Keratinocyte (primary cell): Measurements from ENCODE around the gene INO80D.

ENCODE experiments used
- CTCF ChIP-seq, 3 experiments: IDR thresholded peaks in 1 of 3; conservative IDR thresholded peaks in 1 of 3; optimal IDR thresholded peaks in 1 of 3; 2 replicates in 2 of 3; 3 replicates in 1 of 3; pipeline versions ENCODE3 to v1.5.1; 2011; ENCODE audit warnings: low read length in 3 of 3, mild to moderate bottlenecking in 3 of 3, moderate library complexity in 2 of 3, control low read depth in 1 of 3, inconsistent platforms in 1 of 3; ENCODE audit not compliant: insufficient read depth in 2 of 3; ENCODE audit errors: extremely low read depth in 1 of 3
- EZH2 ChIP-seq: IDR thresholded peaks from one replicate; pipeline ENCODE4 v1.6.1; 2012; ENCODE audit warnings: inconsistent platforms, mild to moderate bottlenecking, low read length, moderate library complexity

- TF ChIP-seq EZH2 = no peak
- no peak for TF ChIP-seq CTCF (optimal IDR thresholded peaks at IDR 0.05 in 1 of 3, IDR thresholded peaks at IDR 0.05 in 1 of 3, conservative IDR thresholded peaks at IDR 0.05 in 1 of 3; ENCODE audit: extremely low read depth in 1 of 3, insufficient read depth in 2 of 3, low read length in 3 of 3)
These were observed 133.7 kb downstream of the INO80D start for GRCh38 chr2:205952282-205952681.
